ENCODE results near the gene PFN3.

The PFN3 gene

DNA sequence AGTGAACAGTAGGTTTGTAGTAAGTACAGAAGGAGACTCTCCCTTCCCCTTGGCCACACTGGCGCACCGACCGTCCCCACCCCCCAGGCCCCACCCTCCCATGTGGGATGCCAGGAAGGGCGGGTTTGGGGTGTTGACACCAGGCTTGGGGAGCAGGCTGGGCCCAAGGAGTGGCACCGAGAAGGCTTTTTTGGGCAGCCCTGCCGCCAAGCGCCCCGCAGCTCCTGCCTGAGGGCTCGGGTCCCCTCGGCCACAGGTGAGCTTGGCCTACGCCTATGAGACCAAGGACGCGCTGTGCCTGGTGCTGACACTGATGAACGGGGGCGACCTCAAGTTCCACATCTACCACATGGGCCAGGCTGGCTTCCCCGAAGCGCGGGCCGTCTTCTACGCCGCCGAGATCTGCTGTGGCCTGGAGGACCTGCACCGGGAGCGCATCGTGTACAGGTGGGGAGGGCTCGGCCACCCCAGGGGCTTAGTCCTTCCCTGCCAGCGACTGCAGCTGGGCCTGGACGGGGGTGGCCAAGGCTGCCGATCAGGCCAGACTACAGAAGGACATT, 33.3 kb upstream of the PFN3 start:
- Histone ChIP-seq H2BK5ac (ENCODE audit: low read depth, low read length, poor library complexity) (no peak overlapping the region), H3K9me3 (ENCODE audit: insufficient read depth, low read depth, low read length) (peaks cover 1% of the 10 kb centered on the region), H4K12ac (ENCODE audit: low read depth, low read length) (no peak overlapping the region), H4K91ac (ENCODE audit: low read depth, low read length) (no peak overlapping the region), H3K18ac (ENCODE audit: low read length) (no peak overlapping the region), H2AFZ (ENCODE audit: insufficient read depth, low read length, poor library complexity) (no peak overlapping the region), H3K9ac (ENCODE audit: low read length) (no peak overlapping the region), H3K4me2 (ENCODE audit: low read length) (no peak overlapping the region), H2BK12ac (ENCODE audit: low read length) (no peak overlapping the region), H3K23ac (ENCODE audit: low read length) (no peak overlapping the region), H3K4me1 (ENCODE audit: control insufficient read depth in 1 of 2, insufficient read depth in 2 of 2, low read length in 2 of 2) (no peaks in the 10 kb centered on the region), H3K27me3 (ENCODE audit: insufficient read depth, low read length) (no peaks in the 10 kb centered on the region), H3K4ac (ENCODE audit: low read depth, low read length) (no peak overlapping the region), H3K36me3 (ENCODE audit: control insufficient read depth in 1 of 2, insufficient read depth in 2 of 2, low read length in 2 of 2) (peaks cover 62 to 70% of the 10 kb centered on the region in 2 experiments), H3K79me2 (ENCODE audit: control insufficient read depth, insufficient read depth, low read length, poor library complexity) (no peaks in the 10 kb centered on the region), H2AK5ac (ENCODE audit: low read length) (no peak overlapping the region), H4K8ac (ENCODE audit: low read depth, low read length) (no peak overlapping the region), H3K79me1 (ENCODE audit: low read length) (no peaks in the 10 kb centered on the region), H3K27ac (ENCODE audit: low read depth, low read length) (no peak overlapping the region), H3K14ac (ENCODE audit: low read length) (no peak overlapping the region), H2BK120ac (ENCODE audit: insufficient read depth, low read length, poor library complexity) (no peak overlapping the region), H3K4me3 (ENCODE audit: low read depth, low read length) (no peak overlapping the region)
- no CpG with 5 or more reads among the region's 29 CpGs for WGBS (ENCODE audit: extremely low coverage, insufficient coverage, insufficient read length)
- DNase-seq, result no peak

- no CpG with 5 or more reads among the region's 25 CpGs for WGBS (ENCODE audit: extremely low coverage, insufficient coverage, insufficient read length)
- Histone ChIP-seq H3K4me3 (ENCODE audit: low read depth, low read length) (no peak overlapping the region), H3K23ac (ENCODE audit: low read length) (no peak overlapping the region)
Observed at GRCh38 chr5:177432839-177433657, 32.6 kb upstream of the PFN3 start.

DNA sequence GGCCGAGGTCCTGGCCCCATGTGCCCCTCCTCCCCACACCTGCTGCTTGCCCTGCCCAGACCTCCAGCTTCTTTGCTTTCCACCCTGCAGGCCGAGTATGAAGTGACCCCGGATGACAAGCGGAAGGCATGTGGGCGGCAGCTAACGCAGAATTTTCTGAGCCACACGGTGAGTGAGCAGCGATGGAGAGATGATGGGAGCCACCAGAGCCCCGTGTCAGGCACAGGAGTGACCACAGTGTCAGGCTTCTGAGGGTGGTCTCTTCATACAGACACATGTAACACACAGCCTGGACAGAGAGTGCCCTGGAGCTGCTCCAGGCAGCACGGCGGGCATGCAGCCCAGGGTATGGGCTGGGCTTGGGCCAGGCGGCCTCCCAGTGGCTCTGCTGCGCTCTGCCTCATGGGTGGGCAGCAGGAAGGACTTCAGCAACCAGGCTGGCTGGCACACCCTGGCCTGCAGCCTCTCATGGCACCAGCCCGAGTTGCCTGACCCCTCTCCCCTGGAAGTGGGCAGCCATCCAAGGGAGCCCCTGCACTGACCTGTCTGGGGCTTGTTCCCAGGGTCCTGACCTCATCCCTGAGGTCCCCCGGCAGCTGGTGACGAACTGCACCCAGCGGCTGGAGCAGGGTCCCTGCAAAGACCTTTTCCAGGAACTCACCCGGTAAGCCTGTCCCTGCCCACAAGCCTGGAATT, 31.8 kb upstream of the PFN3 start:
- H3K9ac ChIP-seq (ENCODE audit: low read length), result no peak overlapping the region
- no peak overlapping the region for H4K12ac ChIP-seq (ENCODE audit: low read depth, low read length)
- no peaks in the 10 kb centered on the region for H3K79me1 ChIP-seq (ENCODE audit: low read length)
- H3K18ac ChIP-seq (ENCODE audit: low read length), result no peak overlapping the region
- no peak overlapping the region for H3K4me3 ChIP-seq (ENCODE audit: low read depth, low read length)
- no peak overlapping the region for H3K4ac ChIP-seq (ENCODE audit: low read depth, low read length)
- H3K27ac ChIP-seq (ENCODE audit: low read depth, low read length), result no peak overlapping the region
- H2BK5ac ChIP-seq (ENCODE audit: low read depth, low read length, poor library complexity), result no peak overlapping the region
- no CpG with 5 or more reads among the region's 18 CpGs for WGBS (ENCODE audit: extremely low coverage, insufficient coverage, insufficient read length)
- H2BK120ac ChIP-seq (ENCODE audit: insufficient read depth, low read length, poor library complexity), result no peak overlapping the region
- peaks cover 1% of the 10 kb centered on the region for H3K9me3 ChIP-seq (ENCODE audit: insufficient read depth, low read depth, low read length)
- no peak overlapping the region for H2AK5ac ChIP-seq (ENCODE audit: low read length)
- H3K4me2 ChIP-seq (ENCODE audit: low read length), result no peak overlapping the region
- DNase-seq, result no peak
- H2BK12ac ChIP-seq (ENCODE audit: low read length), result no peak overlapping the region
- no peak overlapping the region for H4K91ac ChIP-seq (ENCODE audit: low read depth, low read length)
- H2AFZ ChIP-seq (ENCODE audit: insufficient read depth, low read length, poor library complexity), result no peak overlapping the region
- H3K4me1 ChIP-seq (ENCODE audit: control insufficient read depth in 1 of 2, insufficient read depth in 2 of 2, low read length in 2 of 2), result peaks cover 7% of the 10 kb centered on the region in 2 experiments
- no peak overlapping the region for H3K14ac ChIP-seq (ENCODE audit: low read length)
- no peak overlapping the region for H3K23ac ChIP-seq (ENCODE audit: low read length)
- peaks cover 54 to 59% of the 10 kb centered on the region in 2 experiments for H3K36me3 ChIP-seq (ENCODE audit: control insufficient read depth in 1 of 2, insufficient read depth in 2 of 2, low read length in 2 of 2)
- H4K8ac ChIP-seq (ENCODE audit: low read depth, low read length), result no peak overlapping the region
- H3K79me2 ChIP-seq (ENCODE audit: control insufficient read depth, insufficient read depth, low read length, poor library complexity), result no peaks in the 10 kb centered on the region
- no peaks in the 10 kb centered on the region for H3K27me3 ChIP-seq (ENCODE audit: insufficient read depth, low read length)

More at GRCh38 chr5:177432839-177433657, 32.6 kb upstream of the PFN3 start:
- Histone ChIP-seq H3K18ac (ENCODE audit: low read length) (no peak overlapping the region), H4K8ac (ENCODE audit: low read depth, low read length) (no peak overlapping the region), H3K4ac (ENCODE audit: low read depth, low read length) (no peak overlapping the region), H2AK5ac (ENCODE audit: low read length) (no peak overlapping the region), H3K79me1 (ENCODE audit: low read length) (no peaks in the 10 kb centered on the region), H3K27ac (ENCODE audit: low read depth, low read length) (no peak overlapping the region), H4K91ac (ENCODE audit: low read depth, low read length) (no peak overlapping the region), H4K12ac (ENCODE audit: low read depth, low read length) (no peak overlapping the region), H3K4me1 (ENCODE audit: control insufficient read depth in 1 of 2, insufficient read depth in 2 of 2, low read length in 2 of 2) (no peaks in the 10 kb centered on the region), H2BK5ac (ENCODE audit: low read depth, low read length, poor library complexity) (no peak overlapping the region), H3K14ac (ENCODE audit: low read length) (no peak overlapping the region), H2BK120ac (ENCODE audit: insufficient read depth, low read length, poor library complexity) (no peak overlapping the region), H2BK12ac (ENCODE audit: low read length) (no peak overlapping the region), H3K36me3 (ENCODE audit: control insufficient read depth in 1 of 2, insufficient read depth in 2 of 2, low read length in 2 of 2) (peaks cover 59 to 64% of the 10 kb centered on the region in 2 experiments), H3K9ac (ENCODE audit: low read length) (no peak overlapping the region), H3K9me3 (ENCODE audit: insufficient read depth, low read depth, low read length) (peaks cover 1% of the 10 kb centered on the region), H3K79me2 (ENCODE audit: control insufficient read depth, insufficient read depth, low read length, poor library complexity) (no peaks in the 10 kb centered on the region), H2AFZ (ENCODE audit: insufficient read depth, low read length, poor library complexity) (no peak overlapping the region), H3K4me2 (ENCODE audit: low read length) (no peak overlapping the region), H3K27me3 (ENCODE audit: insufficient read depth, low read length) (no peaks in the 10 kb centered on the region)
- no peak for DNase-seq

DNA sequence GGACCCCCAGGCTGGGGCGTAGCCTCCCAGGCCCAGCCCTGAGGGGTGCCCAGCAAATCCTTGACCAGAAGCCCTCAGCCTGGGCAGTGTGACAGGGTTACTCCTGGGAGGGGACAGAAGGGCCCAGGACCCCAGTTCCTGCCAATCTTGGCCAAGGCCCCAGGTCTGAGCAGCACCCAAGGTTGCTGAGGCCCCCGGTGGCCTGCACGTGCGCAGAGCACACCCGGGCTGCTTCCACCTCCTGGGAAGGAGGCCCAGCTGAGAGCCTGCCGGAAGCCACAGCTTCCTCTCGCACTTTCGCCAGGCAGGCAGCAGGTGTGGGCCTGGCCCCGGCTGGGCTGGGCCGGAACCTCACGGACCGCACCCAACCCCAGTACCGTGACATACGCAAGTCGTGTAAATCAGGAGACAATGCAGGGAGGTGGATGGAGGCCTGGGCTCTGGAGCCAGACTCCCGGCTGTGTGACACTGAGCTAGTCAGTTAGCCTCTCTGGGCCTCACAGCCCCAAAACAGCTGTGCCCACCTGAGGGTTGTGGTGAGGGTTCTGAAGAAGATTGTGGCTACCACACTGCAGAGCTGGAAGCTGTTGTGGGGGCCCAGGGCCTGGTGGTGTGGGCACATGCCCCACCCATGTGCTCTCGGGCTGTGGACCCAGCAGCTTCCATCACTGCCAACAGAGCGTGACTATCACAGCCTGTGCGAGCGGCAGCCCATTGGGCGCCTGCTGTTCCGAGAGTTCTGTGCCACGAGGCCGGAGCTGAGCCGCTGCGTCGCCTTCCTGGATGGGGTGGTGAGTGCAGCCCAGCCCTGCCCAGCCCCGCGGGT, 31.1 kb upstream of the PFN3 start:
- Histone ChIP-seq H3K4me1 (ENCODE audit: control insufficient read depth in 1 of 2, insufficient read depth in 2 of 2, low read length in 2 of 2) (peaks cover 8 to 10% of the 10 kb centered on the region in 2 experiments), H2BK120ac (ENCODE audit: insufficient read depth, low read length, poor library complexity) (no peak overlapping the region), H2BK12ac (ENCODE audit: low read length) (no peak overlapping the region), H2AFZ (ENCODE audit: insufficient read depth, low read length, poor library complexity) (no peak overlapping the region), H3K14ac (ENCODE audit: low read length) (no peak overlapping the region), H3K79me1 (ENCODE audit: low read length) (peaks cover 3% of the 10 kb centered on the region), H3K4ac (ENCODE audit: low read depth, low read length) (no peak overlapping the region), H3K36me3 (ENCODE audit: control insufficient read depth in 1 of 2, insufficient read depth in 2 of 2, low read length in 2 of 2) (peaks cover 49 to 55% of the 10 kb centered on the region in 2 experiments), H3K27me3 (ENCODE audit: insufficient read depth, low read length) (no peaks in the 10 kb centered on the region), H3K27ac (ENCODE audit: low read depth, low read length) (no peak overlapping the region), H4K8ac (ENCODE audit: low read depth, low read length) (no peak overlapping the region), H3K4me2 (ENCODE audit: low read length) (no peak overlapping the region), H3K79me2 (ENCODE audit: control insufficient read depth, insufficient read depth, low read length, poor library complexity) (peaks cover 3% of the 10 kb centered on the region), H2AK5ac (ENCODE audit: low read length) (no peak overlapping the region), H3K18ac (ENCODE audit: low read length) (no peak overlapping the region), H3K9me3 (ENCODE audit: insufficient read depth, low read depth, low read length) (no peaks in the 10 kb centered on the region), H3K4me3 (ENCODE audit: low read depth, low read length) (no peak overlapping the region), H4K91ac (ENCODE audit: low read depth, low read length) (no peak overlapping the region), H2BK5ac (ENCODE audit: low read depth, low read length, poor library complexity) (no peak overlapping the region), H4K12ac (ENCODE audit: low read depth, low read length) (no peak overlapping the region), H3K23ac (ENCODE audit: low read length) (no peak overlapping the region), H3K9ac (ENCODE audit: low read length) (peak overlapping the region; percentile 16)
- no peak for DNase-seq
- no CpG with 5 or more reads among the region's 29 CpGs for WGBS (ENCODE audit: extremely low coverage, insufficient coverage, insufficient read length)
